Nephron (organoid): ENCODE measurements around the gene ALK.

Source experiments
- H3K27ac Mint-ChIP-seq, 3 experiments: 2 replicates each; pipeline ENCODE4 v1.8.0; 2020; ENCODE audit warnings: mixed read lengths in 3 of 3, mild to moderate bottlenecking in 2 of 3, moderate library complexity in 1 of 3
- H3K27me3 Mint-ChIP-seq: 2 replicates; pipeline ENCODE4 v1.8.0; 2021; ENCODE audit warnings: low read depth, mild to moderate bottlenecking, moderate library complexity, mixed read lengths
- H3K36me3 Mint-ChIP-seq: 2 replicates; pipeline ENCODE4 v1.8.0; 2020; ENCODE audit warnings: low read depth, mixed read lengths
- H3K4me1 Mint-ChIP-seq: 2 replicates; pipeline ENCODE4 v1.8.0; 2020; ENCODE audit warnings: mixed read lengths
- H3K4me3 Mint-ChIP-seq, 3 experiments: 2 replicates each; pipeline ENCODE4 v1.8.0; 2020; ENCODE audit warnings: mild to moderate bottlenecking in 3 of 3, mixed read lengths in 3 of 3, moderate library complexity in 2 of 3
- H3K9me3 Mint-ChIP-seq: 2 replicates; pipeline ENCODE4 v1.8.0; 2020; ENCODE audit warnings: mixed read lengths
- CTCF ChIP-seq, 3 experiments: fragments of 200-600 bp; sonication (generic); IDR thresholded peaks; one replicate each; pipeline ENCODE4 v1.5.0; 2021; ENCODE audit warnings: antibody characterized with exemption in 3 of 3; ENCODE audit not compliant: unreplicated experiment in 3 of 3

ALK gene

GRCh38 chr2:29780906-29781305 is 140.5 kb downstream of the ALK start:
- Mint-ChIP-seq H3K27me3 (peaks cover 17% of the 10 kb centered on the region), H3K36me3 (no peaks in the 10 kb centered on the region), H3K9me3 (no peaks in the 10 kb centered on the region), H3K4me1 (no peaks in the 10 kb centered on the region), H3K27ac (no peak overlapping the region), H3K4me3 (no peak overlapping the region)
- TF ChIP-seq CTCF (IDR thresholded peaks at IDR 0.05; ENCODE audit: unreplicated experiment in 3 of 3): no peak

GRCh38 chr2:29777161-29777560 is 144.2 kb downstream of the ALK start:
- Mint-ChIP-seq H3K4me1 (no peaks in the 10 kb centered on the region), H3K4me3 (no peak overlapping the region), H3K9me3 (no peaks in the 10 kb centered on the region), H3K36me3 (no peaks in the 10 kb centered on the region), H3K27ac (no peak overlapping the region), H3K27me3 (peaks cover 17% of the 10 kb centered on the region)
- TF ChIP-seq CTCF (IDR thresholded peaks at IDR 0.05; ENCODE audit: unreplicated experiment in 3 of 3): no peak

- Mint-ChIP-seq H3K4me1 (no peaks in the 10 kb centered on the region), H3K27ac (no peak overlapping the region), H3K4me3 (no peak overlapping the region), H3K27me3 (peaks cover 13% of the 10 kb centered on the region), H3K9me3 (no peaks in the 10 kb centered on the region), H3K36me3 (no peaks in the 10 kb centered on the region)
- no peak for TF ChIP-seq CTCF (IDR thresholded peaks at IDR 0.05; ENCODE audit: unreplicated experiment in 3 of 3)
Measured at GRCh38 chr2:29776406-29776805, 145.0 kb downstream of the ALK start.

- no peak for TF ChIP-seq CTCF (IDR thresholded peaks at IDR 0.05; ENCODE audit: unreplicated experiment in 3 of 3)
- Mint-ChIP-seq H3K4me1 (no peaks in the 10 kb centered on the region), H3K9me3 (no peaks in the 10 kb centered on the region), H3K27me3 (peaks cover 10% of the 10 kb centered on the region), H3K36me3 (no peaks in the 10 kb centered on the region), H3K4me3 (no peak overlapping the region), H3K27ac (no peak overlapping the region)
Measured at GRCh38 chr2:29775937-29776336, 145.4 kb downstream of the ALK start.

GRCh38 chr2:29774624-29775023 is 146.8 kb downstream of the ALK start:
- no peaks in the 10 kb centered on the region for H3K4me1 Mint-ChIP-seq
- no peak overlapping the region for H3K27ac Mint-ChIP-seq
- no peaks in the 10 kb centered on the region for H3K36me3 Mint-ChIP-seq
- H3K9me3 Mint-ChIP-seq: no peaks in the 10 kb centered on the region
- no peak overlapping the region for H3K4me3 Mint-ChIP-seq
- peaks cover 10% of the 10 kb centered on the region for H3K27me3 Mint-ChIP-seq
- TF ChIP-seq CTCF (IDR thresholded peaks at IDR 0.05; ENCODE audit: unreplicated experiment in 3 of 3): no peak

- Mint-ChIP-seq H3K9me3 (no peaks in the 10 kb centered on the region), H3K4me3 (no peak overlapping the region), H3K36me3 (no peaks in the 10 kb centered on the region), H3K27me3 (peaks cover 3% of the 10 kb centered on the region), H3K27ac (no peak overlapping the region), H3K4me1 (no peaks in the 10 kb centered on the region)
- TF ChIP-seq CTCF (IDR thresholded peaks at IDR 0.05; ENCODE audit: unreplicated experiment in 3 of 3): no peak
Measured at GRCh38 chr2:29770846-29771245, 150.5 kb downstream of the ALK start.
